HG02938 (cell line): ENCODE results near the gene KIF26A.

ENCODE experiments used
- ATAC-seq: cut with Tn5 transposase; IDR thresholded peaks from one replicate; pipeline ENCODE4 v1.9.1; 2021; ENCODE audit warnings: mild to moderate bottlenecking, moderate library complexity; ENCODE audit not compliant: unreplicated experiment

Gene KIF26A

GRCh38 chr14:104154246-104154645 lies 15.9 kb downstream of the KIF26A start:
- ATAC-seq = no peak

GRCh38 chr14:104155513-104155912 lies 17.1 kb downstream of the KIF26A start:
- no peak for ATAC-seq

GRCh38 chr14:104156142-104156541 lies 17.8 kb downstream of the KIF26A start:
- ATAC-seq = no peak

- no peak for ATAC-seq
These were observed 18.9 kb downstream of the KIF26A start for GRCh38 chr14:104157016-104157928.

GRCh38 chr14:104158827-104159798 lies 20.7 kb downstream of the KIF26A start:
- no peak for ATAC-seq

- no peak for ATAC-seq
These were observed 21.6 kb downstream of the KIF26A start for GRCh38 chr14:104159990-104160389.

- ATAC-seq = no peak
These were observed 23.4 kb downstream of the KIF26A start for GRCh38 chr14:104161602-104162367.

- ATAC-seq = no peak
These were observed 24.1 kb downstream of the KIF26A start for GRCh38 chr14:104162495-104162894.

- no peak for ATAC-seq
These were observed 25.2 kb downstream of the KIF26A start for GRCh38 chr14:104163541-104163940.

GRCh38 chr14:104164041-104164440 lies 25.7 kb downstream of the KIF26A start:
- no peak for ATAC-seq

- ATAC-seq = no peak
These were observed 26.1 kb downstream of the KIF26A start for GRCh38 chr14:104164512-104164911.

- no peak for ATAC-seq
These were observed 28.3 kb downstream of the KIF26A start for GRCh38 chr14:104166698-104167097.

GRCh38 chr14:104168603-104169002 lies 30.2 kb downstream of the KIF26A start:
- no peak for ATAC-seq

GRCh38 chr14:104169005-104169698 lies 30.8 kb downstream of the KIF26A start:
- no peak for ATAC-seq

GRCh38 chr14:104169699-104170479 lies 31.5 kb downstream of the KIF26A start:
- ATAC-seq = no peak

GRCh38 chr14:104171029-104171697 lies 32.8 kb downstream of the KIF26A start:
- ATAC-seq = no peak

GRCh38 chr14:104171895-104172294 lies 33.5 kb downstream of the KIF26A start:
- ATAC-seq = no peak

GRCh38 chr14:104172349-104172748 lies 34.0 kb downstream of the KIF26A start:
- ATAC-seq = no peak

- ATAC-seq = no peak
These were observed 34.5 kb downstream of the KIF26A start for GRCh38 chr14:104172880-104173279.
